H1 (cell line): ENCODE data around the gene DIPK1B.

Experiments
- FOSL1 ChIP-seq: IDR thresholded peaks from 2 replicates; pipeline ENCODE4 v1.6.1; 2011; ENCODE audit warnings: mild to moderate bottlenecking, low read depth, low read length, moderate library complexity; ENCODE audit not compliant: insufficient read depth
- JUN ChIP-seq: IDR thresholded peaks from 2 replicates; pipeline ENCODE4 v1.6.1; 2011; ENCODE audit warnings: low read depth, mild to moderate bottlenecking, improper control_type of control experiment, low read length
- SIN3A ChIP-seq, 2 experiments: IDR thresholded peaks in 1 of 2; conservative IDR thresholded peaks in 1 of 2; 2 replicates each; pipeline ENCODE4 v1.6.1; 2011 to 2012; ENCODE audit warnings: low read length in 2 of 2, improper control_type of control experiment in 1 of 2, low read depth in 1 of 2, mild to moderate bottlenecking in 1 of 2

DNA sequence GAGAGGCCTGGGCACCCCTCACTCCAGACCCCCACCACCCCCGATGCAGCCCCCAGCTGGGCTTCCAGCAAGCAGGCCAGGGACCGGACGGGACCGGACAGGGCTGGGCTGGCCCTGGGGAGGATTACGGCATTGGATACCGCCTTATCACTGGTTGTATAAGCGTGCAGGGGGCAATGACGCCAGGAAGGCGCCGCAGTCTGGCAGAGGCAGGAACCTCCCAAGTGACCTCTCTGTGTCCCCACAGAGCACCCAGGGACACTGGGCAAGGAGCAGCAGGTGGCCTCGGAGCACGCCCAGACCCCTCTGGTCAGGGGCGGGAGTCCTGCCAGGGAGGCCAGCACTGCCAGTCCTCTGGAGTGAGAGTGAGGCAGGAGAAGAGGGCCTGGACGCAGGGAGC is 52.7 kb downstream of the DIPK1B start:
- TF ChIP-seq FOSL1, result no peak
- no peak for TF ChIP-seq JUN
- no peak for TF ChIP-seq SIN3A (conservative IDR thresholded peaks at IDR 0.05 in 1 of 2, IDR thresholded peaks at IDR 0.05 in 1 of 2; ENCODE audit: low read depth in 1 of 2, low read length in 2 of 2)
